GM12864 (cell line): ENCODE measurements around the gene NSMCE1.
A peak's percentile ranks its signal among the peaks of the same experiment; 100 is the strongest.
"Not testable (repeated sequence)": the region's sequence is repeated elsewhere in the genome, so short reads cannot be mapped to it uniquely, and the experiment has no call there.

Experiments
- DNase-seq: peaks from one replicate; pipeline ENCODE4 v3.0.0-alpha.2; 2011; ENCODE audit warnings: low read depth
- H3K4me3 ChIP-seq: 2 replicates; pipeline ENCODE4 v1.5.1; 2011; ENCODE audit warnings: mild to moderate bottlenecking, low read depth, low read length, control low read depth
- CTCF ChIP-seq: IDR thresholded peaks from 2 replicates; pipeline ENCODE4 v1.5.1; 2011; ENCODE audit warnings: low read depth, mild to moderate bottlenecking, moderate library complexity, low read length, control low read depth, inconsistent platforms; ENCODE audit errors: missing control alignments

The NSMCE1 gene

GRCh38 chr16:27205423-27206065 lies 63.0 kb downstream of the NSMCE1 start:
- TF ChIP-seq CTCF, result no peak
- DNase-seq, result no peak
- no peak overlapping the region for H3K4me3 ChIP-seq

DNA sequence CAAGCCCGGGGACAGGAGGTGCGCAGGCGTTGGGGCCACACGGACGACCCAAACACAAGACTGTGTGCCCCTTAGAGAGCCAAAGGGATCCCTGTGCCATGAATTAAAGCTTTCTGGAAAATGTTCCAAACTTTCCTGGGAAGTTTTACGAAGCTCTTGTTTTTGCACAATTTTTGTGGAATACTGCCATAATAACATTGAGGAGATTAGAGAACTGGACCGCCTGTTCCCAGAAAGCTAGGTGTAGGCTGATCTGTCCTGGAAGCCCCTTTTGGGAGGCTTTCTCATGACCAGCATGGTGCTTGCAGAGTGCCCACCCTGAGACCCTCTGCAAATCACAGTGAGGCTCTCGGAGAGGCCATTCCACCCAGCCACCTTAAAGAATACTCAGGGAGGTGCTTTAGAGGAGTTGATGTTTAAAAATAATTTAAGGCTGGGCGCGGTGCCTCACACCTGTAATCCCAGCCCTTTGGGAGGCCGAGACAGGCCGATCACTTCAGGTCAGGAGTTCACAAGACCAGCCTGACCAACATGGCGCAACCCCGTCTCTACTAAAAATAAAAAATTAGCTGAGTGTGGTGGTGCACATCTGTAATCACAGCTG lies 64.2 kb downstream of the NSMCE1 start:
- H3K4me3 ChIP-seq, result peak overlapping the region; percentile 89
- no peak for TF ChIP-seq CTCF
- DNase-seq, result no peak

DNA sequence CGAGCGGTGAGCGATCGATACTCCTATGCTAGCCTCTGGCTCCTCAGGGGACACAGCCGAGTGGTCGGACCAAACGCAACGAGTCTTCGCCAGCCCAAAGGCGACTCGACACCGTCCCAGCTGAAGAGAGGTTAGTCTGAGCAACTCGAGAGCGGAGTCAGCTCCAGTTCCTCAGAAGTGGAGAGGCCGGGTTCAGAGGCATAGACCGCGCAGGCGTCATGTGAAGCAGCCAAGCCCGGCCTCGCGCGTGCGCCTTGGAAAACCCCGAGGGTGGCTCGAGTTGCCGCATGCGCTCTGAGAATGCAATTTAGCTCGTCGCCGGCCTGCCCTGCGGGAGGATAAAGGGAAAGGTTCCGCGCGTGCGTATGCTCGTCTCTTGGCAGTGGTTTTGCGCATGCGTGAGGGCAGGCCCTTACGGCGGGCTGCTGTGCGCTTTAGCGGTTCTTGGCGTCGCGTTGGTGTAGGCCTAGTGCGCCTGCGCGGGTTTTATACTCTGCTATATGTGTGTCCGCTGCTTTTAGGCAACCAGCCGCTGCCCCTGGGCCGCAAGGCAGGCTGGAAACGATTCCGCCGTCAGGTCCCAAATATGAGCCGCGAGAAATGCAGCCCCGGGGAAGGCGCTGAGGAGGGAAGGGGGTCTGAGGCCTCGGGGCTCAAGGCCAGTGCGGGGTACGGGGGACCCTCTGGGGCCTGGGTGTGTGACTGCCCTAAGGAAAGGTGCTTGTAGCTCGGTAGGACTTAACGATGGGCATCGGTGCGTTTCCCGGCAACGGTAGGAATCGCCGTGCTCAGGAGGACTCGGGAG lies 64.9 kb downstream of the NSMCE1 start, which contains the start of gene KDM8:
KDM8 (plus strand) TSS at position 20 of the 805 bp plus-strand sequence. CDS start 6,598 bp downstream, outside the sequence.
- peak; percentile 98 for DNase-seq
- peak within 1 kb of the TSS; percentile 89 for H3K4me3 ChIP-seq
- no peak for TF ChIP-seq CTCF

- TF ChIP-seq CTCF, result no peak
- DNase-seq, result peak; percentile 84
- peak overlapping the region; percentile 89 for H3K4me3 ChIP-seq
These were observed 65.6 kb downstream of the NSMCE1 start for GRCh38 chr16:27202923-27203506.

DNA sequence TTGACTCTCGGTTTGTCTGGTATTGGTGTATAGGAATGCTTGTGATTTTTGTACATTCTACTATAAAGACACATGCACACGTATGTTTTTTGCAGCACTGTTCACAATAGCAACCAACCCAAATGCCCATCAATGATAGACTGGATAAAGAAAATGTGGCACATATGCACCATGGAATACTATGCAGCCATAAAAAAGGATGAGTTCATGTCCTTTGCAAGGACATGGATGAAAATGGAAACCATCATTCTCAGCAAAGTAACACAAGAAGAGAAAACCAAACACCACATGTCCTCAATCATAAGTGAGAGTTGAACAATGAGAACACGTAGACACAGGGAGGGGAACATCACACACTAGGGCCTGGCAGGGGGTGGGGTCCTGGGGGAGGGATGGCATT lies 67.7 kb downstream of the NSMCE1 start:
- not testable (repeated sequence) for DNase-seq, H3K4me3 ChIP-seq

GRCh38 chr16:27199736-27200135 lies 68.8 kb downstream of the NSMCE1 start:
- no peak overlapping the region for H3K4me3 ChIP-seq
- TF ChIP-seq CTCF, result no peak
- DNase-seq, result peak; percentile 78

GRCh38 chr16:27199235-27199586 lies 69.4 kb downstream of the NSMCE1 start:
- no peak for TF ChIP-seq CTCF
- DNase-seq, result no peak

More at GRCh38 chr16:27199235-27199586, 69.4 kb downstream of the NSMCE1 start:
- H3K4me3 ChIP-seq, result no peak overlapping the region
